GM18499 (cell line): ENCODE results near the gene CCSAP.
A peak's percentile ranks its signal among the peaks of the same experiment; 100 is the strongest.
"Not testable (repeated sequence)": the region's sequence is repeated elsewhere in the genome, so short reads cannot be mapped to it uniquely, and the experiment has no call there.

Source experiments
- ATAC-seq: cut with Tn5 transposase; IDR thresholded peaks from one replicate; pipeline ENCODE4 v1.9.1; 2021; ENCODE audit warnings: moderate number of reproducible peaks; ENCODE audit not compliant: insufficient read depth, unreplicated experiment

CCSAP gene

GRCh38 chr1:229342656-229343569 is at the start of gene CCSAP:
Gene CCSAP (minus strand): TSS chr1:229343047. CDS start chr1:229342465, 582 bp downstream.
- ATAC-seq: peak; percentile 16

GRCh38 chr1:229390130-229390529 is 47.3 kb upstream of the CCSAP start:
- ATAC-seq: no peak

GRCh38 chr1:229388897-229389580 is 46.2 kb upstream of the CCSAP start:
- no peak for ATAC-seq

- no peak for ATAC-seq
Observed at GRCh38 chr1:229385853-229386456, 43.1 kb upstream of the CCSAP start.

GRCh38 chr1:229384822-229385221 is 42.0 kb upstream of the CCSAP start:
- no peak for ATAC-seq

- ATAC-seq: no peak
Observed at GRCh38 chr1:229383961-229384360, 41.1 kb upstream of the CCSAP start.

- no peak for ATAC-seq
Observed at GRCh38 chr1:229383188-229383587, 40.3 kb upstream of the CCSAP start.

GRCh38 chr1:229381234-229381633 is 38.4 kb upstream of the CCSAP start:
- no peak for ATAC-seq

- ATAC-seq: no peak
Observed at GRCh38 chr1:229380536-229381160, 37.8 kb upstream of the CCSAP start.

- ATAC-seq: no peak
Observed at GRCh38 chr1:229379846-229380245, 37.0 kb upstream of the CCSAP start.

- ATAC-seq: no peak
Observed at GRCh38 chr1:229378586-229379367, 35.9 kb upstream of the CCSAP start.

GRCh38 chr1:229378035-229378434 is 35.2 kb upstream of the CCSAP start:
- ATAC-seq: not testable (repeated sequence)

- ATAC-seq: no peak
Observed at GRCh38 chr1:229377429-229377828, 34.6 kb upstream of the CCSAP start.

GRCh38 chr1:229376521-229376920 is 33.7 kb upstream of the CCSAP start:
- no peak for ATAC-seq

- ATAC-seq: no peak
Observed at GRCh38 chr1:229374485-229374884, 31.6 kb upstream of the CCSAP start.

GRCh38 chr1:229373395-229373794 is 30.5 kb upstream of the CCSAP start:
- ATAC-seq: no peak

- no peak for ATAC-seq
Observed at GRCh38 chr1:229372251-229372650, 29.4 kb upstream of the CCSAP start.

- ATAC-seq: no peak
Observed at GRCh38 chr1:229371624-229372023, 28.8 kb upstream of the CCSAP start.

GRCh38 chr1:229370601-229371021 is 27.8 kb upstream of the CCSAP start:
- ATAC-seq: no peak

- peak; percentile 74 for ATAC-seq
Observed at GRCh38 chr1:229368347-229368746, 25.5 kb upstream of the CCSAP start.
